ENCODE measurements around the gene NAPG.
"Not testable (repeated sequence)": the region's sequence is repeated elsewhere in the genome, so short reads cannot be mapped to it uniquely, and the experiment has no call there.

NAPG gene

GRCh38 chr18:10590412-10590811 lies 64.6 kb downstream of the NAPG start:
- DNase-seq = no peak

- no peak for DNase-seq
Observed at GRCh38 chr18:10591896-10592295, 66.1 kb downstream of the NAPG start.

- DNase-seq = peak; percentile 56
Observed at GRCh38 chr18:10593366-10594022, 67.7 kb downstream of the NAPG start.

- DNase-seq = not testable (repeated sequence)
Observed at GRCh38 chr18:10595917-10596316, 70.1 kb downstream of the NAPG start.

GRCh38 chr18:10597695-10598094 lies 71.9 kb downstream of the NAPG start:
- not testable (repeated sequence) for DNase-seq

- DNase-seq = not testable (repeated sequence)
Observed at GRCh38 chr18:10600701-10601100, 74.9 kb downstream of the NAPG start.
